ENCODE data around the gene EPHB1.

GRCh38 chr3:135143474-135143873 is 348.4 kb downstream of the EPHB1 start:
- TF ChIP-seq ZNF160 (CRISPR knock-in tag; IDR thresholded peaks at IDR 0.05) (no peak), CHD2 (IDR thresholded peaks at IDR 0.05; ENCODE audit: low read depth, low read length) (no peak), ATF2 (CRISPR knock-in tag; IDR thresholded peaks at IDR 0.05) (no peak), ZFP36L2 (CRISPR knock-in tag; IDR thresholded peaks at IDR 0.05) (no peak), PHF8 (CRISPR knock-in tag; IDR thresholded peaks at IDR 0.05) (no peak), CTCF (CRISPR knock-in tag; IDR thresholded peaks at IDR 0.05) (no peak), ATF3 (CRISPR knock-in tag; IDR thresholded peaks at IDR 0.05) (no peak), SNRNP70 (IDR thresholded peaks at IDR 0.05; ENCODE audit: low read depth, low read length) (no peak)
